ENCODE measurements around the gene ZMYM2. TPM values are rescaled to one million over a fixed set of nuclear protein-coding genes. Genes with fewer than 3 reads are reported as not detected.
"Not testable (repeated sequence)": the region's sequence is repeated elsewhere in the genome, so short reads cannot be mapped to it uniquely, and the experiment has no call there.

The ZMYM2 gene
- total RNA-seq, 2 donors from 2014 or later: 103 to 115 TPM

DNA sequence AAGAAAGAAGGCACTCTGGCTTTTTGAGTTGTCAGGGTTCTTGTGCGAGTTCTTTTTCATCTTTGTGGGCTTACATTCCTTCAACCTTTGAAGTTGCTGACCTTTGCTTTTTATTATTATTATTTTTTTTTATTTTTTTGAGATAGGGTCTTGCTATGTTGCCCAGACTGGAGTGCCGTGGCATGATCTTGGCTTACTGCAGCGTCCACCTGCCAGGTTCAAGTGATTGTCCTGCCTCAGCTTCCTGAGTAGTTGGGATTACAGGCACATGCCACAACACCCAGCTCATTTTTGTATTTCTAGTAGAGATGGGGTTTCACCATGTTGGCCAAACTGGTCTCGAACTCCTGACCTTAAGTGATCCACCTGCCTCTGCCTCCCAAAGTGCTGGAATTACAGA lies 84.1 kb downstream of the ZMYM2 start:
- ATAC-seq; H3K9me3 ChIP-seq (ENCODE audit: control insufficient read depth, low read length, poor library complexity, severe bottlenecking); DNase-seq; H3K27me3 Mint-ChIP-seq; H3K4me3 Mint-ChIP-seq; H3K27ac Mint-ChIP-seq: not testable (repeated sequence)
- Mint-ChIP-seq H3K36me3 (ENCODE audit: low read depth) (peaks cover 35% of the 10 kb centered on the region), H3K4me1 (peaks cover 31% of the 10 kb centered on the region)

DNA sequence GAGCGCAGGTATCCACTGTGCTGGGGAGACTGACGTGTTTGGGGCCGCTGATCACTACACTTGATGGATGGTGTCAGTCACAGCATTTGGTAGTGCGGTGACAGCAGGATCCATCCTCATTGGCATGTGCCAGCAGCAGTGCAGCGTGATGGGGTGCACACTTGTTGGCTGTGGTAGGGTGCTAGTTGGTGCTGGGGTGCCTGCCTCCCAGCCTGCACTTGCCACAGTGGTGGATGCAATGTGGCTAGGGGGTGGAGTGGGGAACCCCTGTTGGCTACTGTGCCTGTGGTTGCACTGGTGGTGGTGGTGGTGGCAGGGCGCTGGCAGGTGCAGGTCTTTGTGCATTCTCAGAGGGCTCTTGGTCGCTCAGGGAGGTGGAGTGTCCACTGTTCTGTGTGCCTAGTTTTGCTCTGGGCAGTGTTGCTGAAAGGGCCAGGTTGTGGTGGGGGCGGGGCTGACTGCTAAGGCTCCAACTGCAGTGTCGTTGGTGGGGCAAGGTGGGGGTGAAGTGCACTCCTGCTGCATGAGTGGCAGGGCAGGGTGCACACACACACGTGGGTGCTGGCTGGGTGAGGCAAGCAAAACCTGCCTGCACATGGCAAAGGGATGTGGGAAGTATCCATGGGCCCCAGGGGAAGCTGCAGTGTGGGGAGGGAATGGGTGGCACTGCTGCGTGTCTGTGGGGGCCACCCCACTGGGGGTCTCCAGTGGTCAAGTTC lies 84.8 kb downstream of the ZMYM2 start:
- H3K27ac Mint-ChIP-seq: no peak overlapping the region
- DNase-seq (no peak), ATAC-seq (no peak)
- peaks cover 31% of the 10 kb centered on the region for H3K36me3 Mint-ChIP-seq (ENCODE audit: low read depth)
- no peaks in the 10 kb centered on the region for H3K27me3 Mint-ChIP-seq
- H3K9me3 ChIP-seq (ENCODE audit: control insufficient read depth, low read length, poor library complexity, severe bottlenecking): no peaks in the 10 kb centered on the region
- H3K4me1 Mint-ChIP-seq: peaks cover 30% of the 10 kb centered on the region
- no peak overlapping the region for H3K4me3 Mint-ChIP-seq

DNA sequence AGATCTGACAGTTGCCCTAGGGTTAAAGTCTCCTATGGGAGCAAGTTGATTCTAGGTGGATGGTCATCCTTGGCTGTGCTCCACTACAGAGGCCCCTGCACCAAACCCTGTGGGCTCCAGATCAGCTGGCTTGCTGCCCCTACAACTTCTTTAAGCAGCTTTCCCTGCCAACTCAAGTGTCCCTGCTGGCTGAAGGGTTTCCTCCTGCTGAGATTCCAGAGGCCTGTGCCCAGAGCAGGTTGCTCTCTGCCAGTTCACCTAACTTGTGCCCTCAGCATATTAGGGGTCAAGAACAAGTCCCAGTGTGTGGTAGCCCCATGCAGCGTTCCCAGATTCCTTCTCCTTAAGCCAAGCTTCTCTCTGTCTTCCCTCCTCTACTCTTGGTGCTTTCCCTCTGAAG lies 85.6 kb downstream of the ZMYM2 start:
- peak overlapping the region; percentile 51 for H3K27ac Mint-ChIP-seq
- H3K36me3 Mint-ChIP-seq (ENCODE audit: low read depth): peaks cover 24% of the 10 kb centered on the region
- no peaks in the 10 kb centered on the region for H3K27me3 Mint-ChIP-seq
- ATAC-seq (no peak), DNase-seq (no peak)
- peaks cover 34% of the 10 kb centered on the region for H3K4me1 Mint-ChIP-seq
- H3K4me3 Mint-ChIP-seq: peak overlapping the region; percentile 64
- no peaks in the 10 kb centered on the region for H3K9me3 ChIP-seq (ENCODE audit: control insufficient read depth, low read length, poor library complexity, severe bottlenecking)

DNA sequence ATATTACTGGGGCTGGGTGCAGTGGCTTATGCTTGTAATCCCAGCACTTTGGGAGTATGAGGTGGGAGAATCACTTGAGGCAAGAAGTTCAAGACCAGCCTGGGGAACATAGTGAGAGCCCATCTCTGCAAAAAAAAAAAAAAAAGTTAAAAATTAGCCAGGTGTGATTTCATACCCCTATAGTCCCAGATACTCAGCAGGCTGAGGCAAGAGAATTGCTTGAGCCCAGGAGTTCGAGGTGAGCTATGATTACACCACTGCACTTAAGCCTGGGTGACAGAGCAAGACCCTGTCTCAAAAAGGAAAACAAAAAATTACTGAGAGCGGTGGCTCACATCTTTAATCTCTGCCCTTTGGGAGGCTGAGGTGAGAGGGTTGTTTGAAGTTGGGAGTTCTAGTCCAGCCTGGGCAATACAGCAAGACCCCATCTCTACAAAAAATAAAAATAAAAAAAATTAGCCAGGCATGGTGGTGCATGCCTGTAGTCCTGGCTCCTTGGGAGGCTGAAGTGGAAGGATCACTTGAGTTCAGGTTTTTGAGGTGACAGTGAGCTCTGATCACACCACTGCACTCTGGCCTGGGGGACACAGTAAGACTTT lies 87.5 kb downstream of the ZMYM2 start:
- no peaks in the 10 kb centered on the region for H3K27me3 Mint-ChIP-seq
- no peak for DNase-seq
- H3K4me1 Mint-ChIP-seq: peaks cover 36% of the 10 kb centered on the region
- no peak overlapping the region for H3K4me3 Mint-ChIP-seq
- H3K36me3 Mint-ChIP-seq (ENCODE audit: low read depth): peaks cover 17% of the 10 kb centered on the region
- no peaks in the 10 kb centered on the region for H3K9me3 ChIP-seq (ENCODE audit: control insufficient read depth, low read length, poor library complexity, severe bottlenecking)
- no peak for ATAC-seq
- H3K27ac Mint-ChIP-seq: no peak overlapping the region

DNA sequence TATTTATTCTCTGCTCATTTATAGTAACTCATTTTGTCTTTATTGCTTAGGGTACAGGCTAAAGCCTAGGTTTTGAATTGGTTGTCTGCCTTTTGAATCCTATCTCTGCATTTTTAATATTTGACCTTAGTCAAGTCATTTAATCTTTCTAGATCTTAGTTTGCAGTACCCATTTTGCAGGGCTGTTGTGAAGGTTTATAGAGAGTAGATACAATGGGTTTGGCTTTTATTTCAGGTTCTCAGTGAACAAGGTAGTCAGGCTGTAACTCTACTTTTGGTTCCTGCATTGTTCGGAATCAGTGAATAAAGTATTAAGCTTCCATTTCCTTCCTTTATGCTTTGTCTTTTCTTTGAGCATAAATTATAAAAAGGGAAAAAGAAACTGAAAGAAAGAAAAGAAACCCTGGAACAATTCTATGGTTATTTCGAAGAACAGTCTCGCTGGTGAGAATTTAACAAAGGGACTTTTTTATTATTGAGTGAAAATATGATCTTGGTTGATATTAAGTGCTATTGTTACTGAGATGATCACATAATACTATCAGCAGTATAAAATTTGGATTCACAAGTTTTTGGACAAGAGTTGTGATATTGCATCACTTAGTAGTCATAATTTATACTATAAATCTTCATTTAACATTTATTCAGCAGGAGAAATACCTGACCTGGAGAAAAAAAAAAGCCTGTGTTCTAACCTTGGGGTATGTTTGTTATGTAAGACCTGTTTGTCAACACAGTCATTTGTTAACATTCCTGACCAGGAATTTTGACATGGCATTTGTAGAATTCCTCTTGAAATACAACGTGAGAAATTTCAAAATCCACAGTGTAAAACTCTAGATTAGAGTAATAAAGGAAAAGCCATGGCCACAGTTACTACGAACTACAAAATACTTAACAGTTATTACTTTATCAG lies 91.3 kb downstream of the ZMYM2 start:
- no peaks in the 10 kb centered on the region for H3K9me3 ChIP-seq (ENCODE audit: control insufficient read depth, low read length, poor library complexity, severe bottlenecking)
- Mint-ChIP-seq H3K36me3 (ENCODE audit: low read depth) (peaks cover 4% of the 10 kb centered on the region), H3K4me3 (peak overlapping the region; percentile 82), H3K27me3 (no peaks in the 10 kb centered on the region), H3K4me1 (peaks cover 18% of the 10 kb centered on the region), H3K27ac (peak overlapping the region; percentile 93)
- ATAC-seq: peak; percentile 39
- DNase-seq: no peak

DNA sequence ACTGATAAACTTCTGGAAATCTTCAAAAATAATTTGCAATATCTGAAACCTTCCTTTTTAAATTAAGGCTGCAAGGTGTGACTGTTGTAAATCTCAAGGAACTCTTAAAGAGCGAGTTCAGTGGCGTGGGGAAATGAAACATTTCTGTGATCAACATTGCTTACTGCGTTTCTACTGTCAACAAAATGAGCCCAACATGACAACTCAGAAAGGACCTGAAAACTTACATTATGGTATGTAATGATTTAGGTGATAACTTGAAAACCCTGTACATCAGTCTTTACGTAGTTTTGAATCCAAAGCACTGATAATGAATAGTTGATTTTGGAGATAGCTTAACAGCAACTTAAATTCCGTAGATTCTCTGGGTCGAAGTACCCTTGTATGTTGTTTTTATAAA lies 92.8 kb downstream of the ZMYM2 start:
- peaks cover 21% of the 10 kb centered on the region for H3K4me1 Mint-ChIP-seq
- H3K9me3 ChIP-seq (ENCODE audit: control insufficient read depth, low read length, poor library complexity, severe bottlenecking): no peaks in the 10 kb centered on the region
- peak overlapping the region; percentile 53 for H3K27ac Mint-ChIP-seq
- H3K36me3 Mint-ChIP-seq (ENCODE audit: low read depth): peaks cover 11% of the 10 kb centered on the region
- ATAC-seq (no peak), DNase-seq (no peak)
- H3K27me3 Mint-ChIP-seq: no peaks in the 10 kb centered on the region
- H3K4me3 Mint-ChIP-seq: no peak overlapping the region

DNA sequence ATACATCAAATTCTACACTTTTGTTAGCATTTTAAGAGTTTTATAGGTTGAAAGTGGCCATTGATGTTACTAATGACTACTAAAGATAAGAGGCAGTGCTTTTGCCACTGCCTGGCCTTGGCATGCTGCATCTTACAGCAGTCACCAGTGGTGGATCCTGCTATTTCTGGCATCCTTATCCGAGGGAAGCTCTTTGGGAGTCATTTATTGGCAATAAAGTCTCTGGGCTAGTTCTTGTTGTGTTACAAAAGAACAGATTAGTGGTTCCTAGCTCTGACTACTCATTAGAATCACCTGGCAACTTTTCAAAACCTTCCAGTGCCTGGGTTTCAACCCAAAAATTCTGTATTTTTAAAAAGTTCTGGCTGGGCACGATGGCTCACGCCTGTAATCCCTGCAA lies 94.5 kb downstream of the ZMYM2 start:
- no peaks in the 10 kb centered on the region for H3K9me3 ChIP-seq (ENCODE audit: control insufficient read depth, low read length, poor library complexity, severe bottlenecking)
- DNase-seq: no peak
- Mint-ChIP-seq H3K4me3 (no peak overlapping the region), H3K4me1 (peaks cover 21% of the 10 kb centered on the region), H3K27me3 (no peaks in the 10 kb centered on the region), H3K36me3 (ENCODE audit: low read depth) (peaks cover 11% of the 10 kb centered on the region), H3K27ac (no peak overlapping the region)
- no peak for ATAC-seq

DNA sequence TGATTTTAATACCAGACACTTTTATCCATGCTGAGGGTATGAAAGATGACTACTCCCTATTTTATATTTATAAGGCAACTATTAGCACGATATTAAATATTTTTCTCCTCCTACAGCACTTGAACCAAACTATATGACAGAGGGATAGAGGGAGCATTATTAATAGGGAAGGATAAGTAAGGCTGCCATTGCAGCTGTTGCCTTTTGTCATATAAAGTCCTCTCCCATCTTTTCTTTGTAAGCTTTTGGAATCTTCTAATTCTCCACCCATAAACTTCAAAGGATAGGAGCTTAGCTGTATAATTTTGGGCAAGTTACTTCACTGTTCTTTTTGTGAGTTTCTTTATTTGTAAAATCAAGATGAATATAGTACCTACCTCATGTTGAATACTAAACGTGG lies 95.4 kb downstream of the ZMYM2 start:
- Mint-ChIP-seq H3K27ac (no peak overlapping the region), H3K4me1 (peaks cover 14% of the 10 kb centered on the region), H3K4me3 (no peak overlapping the region), H3K27me3 (no peaks in the 10 kb centered on the region), H3K36me3 (ENCODE audit: low read depth) (peaks cover 11% of the 10 kb centered on the region)
- ATAC-seq (no peak), DNase-seq (no peak)
- H3K9me3 ChIP-seq (ENCODE audit: control insufficient read depth, low read length, poor library complexity, severe bottlenecking): no peaks in the 10 kb centered on the region

DNA sequence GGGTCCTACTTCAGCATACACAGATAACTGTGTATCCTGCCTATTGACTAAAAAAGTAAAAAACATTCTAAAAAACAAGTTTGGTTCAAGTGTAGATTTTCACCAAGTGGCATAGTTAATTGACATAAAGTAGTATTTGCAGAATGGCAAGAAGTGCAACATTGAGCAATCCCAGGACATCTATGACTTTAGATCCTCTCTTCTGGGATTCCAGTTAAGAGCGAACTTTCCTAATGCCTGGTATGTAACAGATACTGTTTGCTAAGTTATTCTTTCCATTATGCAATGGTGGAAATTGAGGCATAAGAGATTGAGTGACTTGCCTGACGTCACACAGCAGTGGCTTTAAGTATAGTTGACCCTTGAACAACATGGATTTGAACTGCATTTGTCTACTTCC lies 96.1 kb downstream of the ZMYM2 start:
- ATAC-seq (no peak), DNase-seq (no peak)
- Mint-ChIP-seq H3K4me1 (peaks cover 9% of the 10 kb centered on the region), H3K27ac (no peak overlapping the region), H3K27me3 (no peaks in the 10 kb centered on the region), H3K36me3 (ENCODE audit: low read depth) (peaks cover 9% of the 10 kb centered on the region), H3K4me3 (no peak overlapping the region)
- no peaks in the 10 kb centered on the region for H3K9me3 ChIP-seq (ENCODE audit: control insufficient read depth, low read length, poor library complexity, severe bottlenecking)

DNA sequence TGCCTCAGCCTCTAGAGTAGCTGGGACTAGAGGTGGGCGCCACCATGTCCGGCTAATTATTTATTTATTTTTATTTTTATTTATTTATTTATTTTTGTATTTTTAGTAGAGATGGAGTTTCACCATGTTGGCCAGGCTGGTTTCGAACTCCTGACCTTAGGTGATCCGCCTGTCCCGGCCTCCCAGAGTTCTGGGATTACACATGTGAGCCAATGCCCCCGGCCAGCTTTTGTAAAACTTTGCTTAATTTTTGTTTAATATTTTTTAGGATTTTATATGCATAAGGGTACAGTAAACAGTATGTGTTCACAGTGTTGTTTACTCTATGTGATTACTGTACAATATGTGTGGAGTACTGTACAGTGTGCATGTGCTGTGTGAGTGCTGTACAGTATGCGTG lies 98.7 kb downstream of the ZMYM2 start:
- H3K4me3 Mint-ChIP-seq: no peak overlapping the region
- H3K27me3 Mint-ChIP-seq: no peaks in the 10 kb centered on the region
- no peak for DNase-seq
- no peaks in the 10 kb centered on the region for H3K9me3 ChIP-seq (ENCODE audit: control insufficient read depth, low read length, poor library complexity, severe bottlenecking)
- peaks cover 7% of the 10 kb centered on the region for H3K36me3 Mint-ChIP-seq (ENCODE audit: low read depth)
- no peak overlapping the region for H3K27ac Mint-ChIP-seq
- peaks cover 6% of the 10 kb centered on the region for H3K4me1 Mint-ChIP-seq
- no peak for ATAC-seq

DNA sequence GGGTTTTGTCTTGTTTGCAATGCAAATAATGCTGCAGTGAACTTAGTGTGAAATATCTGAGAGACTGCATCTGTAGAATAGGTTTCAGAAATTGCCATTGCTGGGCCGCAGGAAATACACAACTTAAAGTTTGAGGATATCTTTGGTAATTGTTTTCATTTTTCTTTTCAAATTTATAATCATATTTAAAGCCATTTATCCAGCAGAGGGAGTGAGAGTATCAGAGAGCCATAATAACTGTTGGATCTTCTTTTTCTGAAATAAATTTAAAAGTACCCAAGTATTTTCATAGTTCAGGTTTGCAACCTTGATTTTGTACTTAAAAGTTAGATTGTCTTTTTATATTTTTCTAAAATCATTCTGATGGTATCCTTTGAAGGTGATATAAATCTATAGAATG lies 99.4 kb downstream of the ZMYM2 start:
- no peak for ATAC-seq
- no peaks in the 10 kb centered on the region for H3K9me3 ChIP-seq (ENCODE audit: control insufficient read depth, low read length, poor library complexity, severe bottlenecking)
- Mint-ChIP-seq H3K4me1 (peaks cover 3% of the 10 kb centered on the region), H3K27me3 (no peaks in the 10 kb centered on the region), H3K27ac (peak overlapping the region; percentile 47), H3K4me3 (no peak overlapping the region), H3K36me3 (ENCODE audit: low read depth) (peaks cover 7% of the 10 kb centered on the region)
- DNase-seq: no peak

DNA sequence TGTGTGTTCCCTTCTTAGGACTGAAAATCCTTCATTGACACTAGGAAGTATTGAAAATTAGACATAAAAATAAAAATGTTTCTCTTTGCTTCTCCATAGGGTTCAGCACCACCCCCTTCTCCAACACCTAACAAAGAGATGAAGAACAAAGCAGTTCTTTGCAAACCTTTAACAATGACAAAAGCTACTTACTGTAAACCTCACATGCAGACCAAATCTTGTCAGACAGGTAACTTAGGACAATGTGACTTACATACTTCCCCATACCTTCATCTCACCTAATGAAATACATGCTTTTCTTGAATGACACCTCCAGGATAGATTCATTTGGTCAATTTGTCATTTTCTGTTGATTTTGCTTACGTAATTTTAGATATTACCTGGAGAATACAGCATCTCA lies 99.9 kb downstream of the ZMYM2 start:
- Mint-ChIP-seq H3K36me3 (ENCODE audit: low read depth) (peaks cover 7% of the 10 kb centered on the region), H3K27me3 (no peaks in the 10 kb centered on the region), H3K27ac (peak overlapping the region; percentile 47), H3K4me1 (peaks cover 3% of the 10 kb centered on the region), H3K4me3 (no peak overlapping the region)
- DNase-seq (no peak), ATAC-seq (no peak)
- H3K9me3 ChIP-seq (ENCODE audit: control insufficient read depth, low read length, poor library complexity, severe bottlenecking): no peaks in the 10 kb centered on the region

DNA sequence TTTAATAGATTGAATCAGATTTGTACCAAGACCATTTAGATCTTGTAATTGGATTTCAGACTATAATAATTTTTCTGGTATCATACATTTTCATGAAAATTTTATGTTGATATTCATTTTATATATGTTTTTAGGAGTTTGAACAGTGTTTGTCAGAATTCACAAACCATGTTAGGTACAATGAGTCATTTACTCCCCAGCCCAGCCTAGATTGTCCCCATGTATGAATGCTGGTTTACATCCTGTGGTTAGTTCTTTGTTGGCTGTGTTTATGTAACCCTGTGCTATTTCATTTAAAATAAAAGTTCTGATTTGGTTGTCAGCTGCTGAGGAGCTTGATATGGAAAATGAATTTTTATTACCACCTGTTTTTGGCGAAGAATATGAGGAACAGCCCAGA lies 105.6 kb downstream of the ZMYM2 start:
- no peaks in the 10 kb centered on the region for H3K27me3 Mint-ChIP-seq
- no peak for ATAC-seq
- H3K4me3 Mint-ChIP-seq: no peak overlapping the region
- no peak for DNase-seq
- peaks cover 7% of the 10 kb centered on the region for H3K36me3 Mint-ChIP-seq (ENCODE audit: low read depth)
- H3K9me3 ChIP-seq (ENCODE audit: control insufficient read depth, low read length, poor library complexity, severe bottlenecking): no peaks in the 10 kb centered on the region
- no peak overlapping the region for H3K27ac Mint-ChIP-seq
- peaks cover 4% of the 10 kb centered on the region for H3K4me1 Mint-ChIP-seq

Measured in T-helper 17 cell (primary cell).